GM21390 (cell line): ENCODE results near the gene BACH1.

Experiments used
- ATAC-seq: cut with Tn5 transposase; IDR thresholded peaks from one replicate; pipeline ENCODE4 v1.9.1; 2021; ENCODE audit not compliant: unreplicated experiment

Gene BACH1

GRCh38 chr21:29313662-29314408, 15.1 kb downstream of the BACH1 start:
- no peak for ATAC-seq

- no peak for ATAC-seq
These were observed 16.5 kb downstream of the BACH1 start for GRCh38 chr21:29315131-29315749.

GRCh38 chr21:29316029-29316742, 17.5 kb downstream of the BACH1 start:
- ATAC-seq, result no peak

GRCh38 chr21:29316806-29317205, 18.1 kb downstream of the BACH1 start:
- no peak for ATAC-seq

DNA sequence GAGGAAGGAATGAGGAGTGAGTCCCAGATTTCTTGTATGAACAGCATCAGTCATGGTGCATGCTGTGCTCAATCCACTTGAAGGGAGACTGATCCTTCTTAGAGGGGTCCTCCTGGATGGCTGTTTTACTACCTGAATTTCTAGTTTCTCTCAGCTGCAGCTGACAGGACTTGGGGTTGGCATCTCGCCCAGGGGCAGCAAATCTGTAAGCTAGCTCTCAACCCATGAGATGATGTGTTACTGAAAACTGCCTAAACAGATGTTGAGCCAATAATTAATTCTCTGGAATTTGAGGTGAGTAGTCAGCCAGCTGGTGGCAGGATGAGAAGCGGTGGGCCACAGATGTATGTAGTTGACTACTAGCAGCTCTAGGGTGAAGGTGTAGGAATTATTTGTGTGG, 19.6 kb downstream of the BACH1 start:
- no peak for ATAC-seq

GRCh38 chr21:29320031-29320430, 21.3 kb downstream of the BACH1 start:
- no peak for ATAC-seq

DNA sequence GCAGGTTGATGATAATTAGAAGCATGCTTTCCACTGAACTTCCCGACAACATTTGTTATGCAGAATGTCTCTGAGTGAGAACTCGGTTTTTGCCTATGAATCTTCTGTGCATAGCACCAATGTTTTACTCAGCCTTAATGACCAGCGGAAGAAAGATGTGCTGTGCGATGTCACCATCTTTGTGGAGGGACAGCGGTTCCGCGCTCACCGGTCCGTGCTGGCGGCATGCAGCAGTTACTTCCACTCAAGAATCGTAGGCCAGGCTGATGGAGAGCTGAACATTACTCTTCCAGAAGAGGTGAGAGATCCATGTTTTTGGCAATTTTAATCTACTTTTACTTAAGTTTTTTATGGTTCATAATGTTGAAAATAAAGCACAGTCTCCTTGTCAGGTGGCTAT, 22.5 kb downstream of the BACH1 start:
- ATAC-seq, result no peak

DNA sequence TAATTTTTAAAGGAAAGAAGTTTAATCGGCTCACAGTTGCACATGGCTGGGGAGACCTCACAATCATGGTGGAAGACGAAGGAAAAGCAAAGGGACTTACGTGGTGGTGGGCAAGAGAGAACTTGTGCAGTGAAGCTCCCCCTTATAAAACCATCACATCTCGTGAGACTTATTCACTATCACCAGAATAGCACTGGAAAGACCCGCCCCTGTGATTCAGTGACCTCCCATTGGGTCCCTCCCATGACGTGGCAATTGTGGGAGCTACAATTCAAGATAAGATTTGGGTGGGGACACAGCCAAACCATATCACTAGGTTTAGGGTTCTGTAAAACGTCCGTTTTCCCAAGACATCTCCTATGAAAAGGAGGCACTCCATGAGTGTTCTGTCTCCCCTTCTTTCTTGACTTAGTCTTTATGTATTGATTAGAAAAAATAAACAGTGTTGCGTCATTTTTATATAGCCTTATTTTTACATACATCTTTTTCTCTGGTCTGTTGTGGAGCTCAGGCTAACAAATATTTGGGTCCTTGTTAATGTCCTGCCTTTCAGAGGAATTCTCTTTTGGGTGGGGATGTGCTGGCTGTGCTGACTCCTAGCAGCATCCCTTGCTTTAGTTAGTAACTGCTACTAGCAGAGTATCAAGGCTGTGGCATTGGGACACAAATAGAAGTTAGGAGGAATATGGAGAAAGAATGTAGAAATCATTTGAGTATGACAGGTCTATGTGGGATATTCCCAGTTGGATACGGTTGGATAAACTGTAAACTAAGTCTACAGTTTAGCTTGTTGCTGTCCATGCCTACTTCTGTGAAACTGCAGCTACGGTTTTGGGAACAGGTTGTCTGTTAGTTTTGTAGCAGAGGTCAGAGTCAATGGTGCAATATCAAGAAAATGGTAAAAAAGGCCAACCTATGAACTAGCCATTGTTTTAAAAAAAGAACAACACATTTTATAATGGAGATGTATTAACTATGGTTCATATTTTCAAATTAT, 23.5 kb downstream of the BACH1 start:
- no peak for ATAC-seq

GRCh38 chr21:29323189-29323588, 24.5 kb downstream of the BACH1 start:
- ATAC-seq, result no peak

DNA sequence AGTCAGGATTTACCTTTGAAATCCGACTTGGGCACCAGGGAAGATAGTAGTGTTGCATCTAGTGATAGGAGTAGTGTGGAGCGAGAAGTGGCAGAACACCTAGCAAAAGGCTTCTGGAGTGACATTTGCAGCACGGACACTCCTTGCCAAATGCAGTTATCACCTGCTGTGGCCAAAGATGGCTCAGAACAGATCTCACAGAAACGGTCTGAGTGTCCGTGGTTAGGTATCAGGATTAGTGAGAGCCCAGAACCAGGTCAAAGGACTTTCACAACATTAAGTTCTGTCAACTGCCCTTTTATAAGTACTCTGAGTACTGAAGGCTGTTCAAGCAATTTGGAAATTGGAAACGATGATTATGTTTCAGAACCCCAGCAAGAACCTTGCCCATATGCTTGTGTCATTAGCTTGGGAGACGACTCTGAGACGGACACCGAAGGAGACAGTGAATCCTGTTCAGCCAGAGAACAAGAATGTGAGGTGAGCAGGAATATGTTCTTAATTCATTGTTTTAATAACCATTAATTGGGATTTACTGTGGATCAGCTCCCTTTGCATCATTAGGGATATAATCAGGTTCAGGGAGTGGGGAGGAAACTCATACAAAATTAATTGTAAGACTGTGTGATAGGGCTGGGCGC, 28.3 kb downstream of the BACH1 start:
- ATAC-seq, result no peak

- no peak for ATAC-seq
These were observed 30.7 kb downstream of the BACH1 start for GRCh38 chr21:29329406-29329805.

DNA sequence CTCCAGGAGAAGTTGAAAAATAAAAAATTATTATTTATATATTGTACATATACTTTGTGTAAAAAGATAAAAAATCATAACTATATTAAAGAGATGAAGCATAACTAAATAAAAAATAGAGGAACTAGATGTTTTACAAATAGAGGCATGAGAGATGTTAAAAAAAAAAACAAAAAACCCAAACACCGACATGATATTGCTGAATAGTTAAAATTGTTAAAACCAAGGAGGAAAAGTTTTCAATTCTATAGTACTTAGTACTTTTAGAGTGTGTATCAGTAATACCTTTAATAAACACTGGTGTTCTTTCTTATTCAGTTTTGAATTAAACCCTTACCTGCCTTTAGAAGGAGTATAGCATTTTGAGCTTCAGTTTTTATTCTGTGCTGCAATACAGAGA, 32.1 kb downstream of the BACH1 start:
- no peak for ATAC-seq

DNA sequence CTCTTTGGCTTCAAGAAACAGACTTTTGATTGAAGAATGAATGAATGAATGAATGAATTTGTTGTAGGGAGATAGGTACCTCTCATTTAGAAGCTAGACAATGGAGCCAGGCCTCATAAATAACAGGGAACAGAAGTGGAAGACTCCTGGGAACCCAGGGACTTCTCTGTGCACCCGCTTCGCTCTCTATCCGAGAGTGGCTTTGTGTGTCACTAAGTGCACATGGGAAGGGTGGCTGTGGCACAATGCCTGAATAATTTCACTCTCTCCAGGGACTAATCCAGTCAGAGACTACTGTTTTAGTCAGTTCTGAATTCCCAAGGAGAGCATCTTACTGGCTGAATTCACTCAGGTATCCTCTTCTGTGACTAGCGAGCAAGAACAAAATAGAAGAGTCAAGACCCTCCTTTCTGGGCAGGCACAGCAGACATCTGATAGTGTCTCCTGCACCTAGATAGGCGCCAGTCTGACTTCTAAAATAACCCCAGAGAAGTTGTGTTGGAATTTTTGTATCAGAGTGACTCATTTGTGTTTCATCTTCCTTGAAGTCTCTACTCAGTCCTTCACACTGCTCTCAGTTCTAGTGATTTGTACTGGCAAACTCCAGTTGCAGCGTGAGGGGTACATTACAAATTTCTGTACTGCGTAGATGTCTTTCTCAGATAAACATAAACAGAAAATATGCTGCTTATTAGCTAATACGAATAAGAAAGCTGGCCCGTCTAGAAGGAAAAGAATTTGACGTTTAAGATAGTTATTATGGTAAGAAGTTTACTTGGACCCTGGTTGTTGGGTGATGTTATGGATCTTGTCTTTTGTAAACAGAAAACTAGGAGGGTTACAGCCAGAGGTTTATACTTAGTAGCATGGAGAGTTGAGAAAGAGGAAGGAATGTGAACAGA, 34.0 kb downstream of the BACH1 start:
- no peak for ATAC-seq

DNA sequence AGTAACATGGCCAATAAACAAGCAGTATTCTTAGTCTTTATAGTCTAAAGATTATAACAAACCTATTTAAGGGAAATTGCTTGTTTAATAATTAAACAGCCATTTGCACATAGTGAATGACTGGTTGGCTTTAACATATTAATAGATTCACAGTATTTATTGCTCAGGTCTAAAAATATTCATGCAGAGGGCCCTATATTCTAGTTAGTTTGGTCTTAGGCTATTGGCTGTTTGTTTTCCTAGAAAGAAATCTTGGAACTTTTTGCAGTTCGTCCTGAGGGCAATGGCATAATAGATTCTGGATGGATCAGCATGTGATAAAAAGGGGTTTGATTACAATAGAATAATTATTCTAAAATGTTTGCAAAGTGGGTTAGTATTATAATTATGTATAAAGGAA, 34.7 kb downstream of the BACH1 start:
- no peak for ATAC-seq

- no peak for ATAC-seq
These were observed 36.2 kb downstream of the BACH1 start for GRCh38 chr21:29334717-29335428.

DNA sequence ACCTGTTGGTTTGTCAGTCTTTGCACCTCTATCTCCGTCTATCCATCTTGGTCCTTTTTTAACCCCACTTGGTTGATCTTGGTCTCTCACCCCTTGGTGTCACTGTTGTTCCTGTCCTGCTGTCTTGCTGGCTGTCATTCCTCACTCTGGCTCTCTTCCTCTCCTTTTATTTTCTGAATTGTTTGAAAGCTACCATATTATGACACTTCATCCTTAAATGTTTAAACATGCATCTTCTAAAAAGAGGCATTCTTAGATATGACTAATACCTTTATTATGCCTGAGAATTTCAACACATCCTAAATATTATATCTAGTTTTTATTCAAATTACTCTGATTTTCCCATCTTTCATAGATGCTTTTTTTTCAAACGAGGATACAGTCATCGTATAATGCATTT, 37.0 kb downstream of the BACH1 start:
- no peak for ATAC-seq

- ATAC-seq, result no peak
These were observed 39.5 kb downstream of the BACH1 start for GRCh38 chr21:29338256-29338655.

- ATAC-seq, result no peak
These were observed 41.5 kb downstream of the BACH1 start for GRCh38 chr21:29340228-29340627.
